HL-60 (cell line): ENCODE measurements around the gene RHNO1.

Experiments used
- DNase-seq, 2 experiments: peaks; one replicate each; pipeline ENCODE4 v3.0.0-alpha.2; 2010 to 2020; ENCODE audit warnings: low read depth in 1 of 2, low spot score in 1 of 2
- H3K27ac ChIP-seq: fragments of 250-450 bp; sonication (Bioruptor Pico); replicated peaks from 2 replicates; pipeline ENCODE4 v1.5.1; 2020; ENCODE audit warnings: mild to moderate bottlenecking, moderate library complexity
- H3K27me3 ChIP-seq: fragments of 250-450 bp; sonication (Bioruptor Pico); 2 replicates; pipeline ENCODE4 v1.5.1; 2021; ENCODE audit warnings: mild to moderate bottlenecking, moderate library complexity; ENCODE audit not compliant: insufficient read depth, poor library complexity, severe bottlenecking
- H3K4me3 ChIP-seq: replicated peaks from 2 replicates; pipeline ENCODE4 v1.5.1; 2011; ENCODE audit warnings: mild to moderate bottlenecking, control low read depth, low read length; ENCODE audit not compliant: insufficient read depth
- GABPA ChIP-seq: IDR thresholded peaks from 2 replicates; pipeline ENCODE4 v1.6.1; 2012; ENCODE audit warnings: low read depth
- POLR2AphosphoS5 ChIP-seq: IDR thresholded peaks from 2 replicates; pipeline ENCODE4 v1.6.1; 2012; ENCODE audit warnings: low read depth
- REST ChIP-seq: IDR thresholded peaks from 2 replicates; pipeline ENCODE4 v1.6.1; 2012; ENCODE audit warnings: low read depth; ENCODE audit not compliant: insufficient replicate concordance
- SPI1 ChIP-seq: IDR thresholded peaks from 2 replicates; pipeline ENCODE4 v1.6.1; 2012; ENCODE audit warnings: low read depth, mild to moderate bottlenecking, borderline replicate concordance
- TF ChIP-seq, protein P1 (sequence below): IDR thresholded peaks from one replicate; pipeline ENCODE4 v1.5.1; 2011; ENCODE audit warnings: low read length, control low read depth, inconsistent platforms; ENCODE audit not compliant: insufficient read depth

The RHNO1 gene

GRCh38 chr12:2835691-2836403 is 41.2 kb upstream of the RHNO1 start:
- Histone ChIP-seq H3K27ac (peak overlapping the region; percentile 62), H3K27me3 (no peaks in the 10 kb centered on the region), H3K4me3 (no peak overlapping the region)
- DNase-seq, result peak in 1 of 2 experiments; percentile 7
- TF ChIP-seq, protein P1, sequence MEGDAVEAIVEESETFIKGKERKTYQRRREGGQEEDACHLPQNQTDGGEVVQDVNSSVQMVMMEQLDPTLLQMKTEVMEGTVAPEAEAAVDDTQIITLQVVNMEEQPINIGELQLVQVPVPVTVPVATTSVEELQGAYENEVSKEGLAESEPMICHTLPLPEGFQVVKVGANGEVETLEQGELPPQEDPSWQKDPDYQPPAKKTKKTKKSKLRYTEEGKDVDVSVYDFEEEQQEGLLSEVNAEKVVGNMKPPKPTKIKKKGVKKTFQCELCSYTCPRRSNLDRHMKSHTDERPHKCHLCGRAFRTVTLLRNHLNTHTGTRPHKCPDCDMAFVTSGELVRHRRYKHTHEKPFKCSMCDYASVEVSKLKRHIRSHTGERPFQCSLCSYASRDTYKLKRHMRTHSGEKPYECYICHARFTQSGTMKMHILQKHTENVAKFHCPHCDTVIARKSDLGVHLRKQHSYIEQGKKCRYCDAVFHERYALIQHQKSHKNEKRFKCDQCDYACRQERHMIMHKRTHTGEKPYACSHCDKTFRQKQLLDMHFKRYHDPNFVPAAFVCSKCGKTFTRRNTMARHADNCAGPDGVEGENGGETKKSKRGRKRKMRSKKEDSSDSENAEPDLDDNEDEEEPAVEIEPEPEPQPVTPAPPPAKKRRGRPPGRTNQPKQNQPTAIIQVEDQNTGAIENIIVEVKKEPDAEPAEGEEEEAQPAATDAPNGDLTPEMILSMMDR, result no peak
- TF ChIP-seq REST, result no peak
- TF ChIP-seq POLR2AphosphoS5, result no peak
- no peak for TF ChIP-seq GABPA
- no peak for TF ChIP-seq SPI1

GRCh38 chr12:2836574-2836973 is 40.4 kb upstream of the RHNO1 start:
- Histone ChIP-seq H3K4me3 (0 out of 2 replicates have a peak overlapping the region, but pooled peaks have one; percentile 19), H3K27ac (peak overlapping the region; percentile 62), H3K27me3 (no peaks in the 10 kb centered on the region)
- peak; percentile 49 to 80 for DNase-seq
- TF ChIP-seq, protein P1, result no peak
- TF ChIP-seq SPI1 (peak; percentile 98), REST (no peak), POLR2AphosphoS5 (peak; percentile 81)

- TF ChIP-seq SPI1 (no peak), GABPA (no peak), POLR2AphosphoS5 (no peak), REST (no peak)
- TF ChIP-seq, protein P1, result no peak
- Histone ChIP-seq H3K4me3 (no peak overlapping the region), H3K27me3 (no peaks in the 10 kb centered on the region), H3K27ac (no peak overlapping the region)
- no peak for DNase-seq
These were observed 35.9 kb upstream of the RHNO1 start for GRCh38 chr12:2841056-2841650.
